Brain pericyte (primary cell): ENCODE results near the gene C1orf210.

Experiments used
- DNase-seq: peaks from one replicate; pipeline ENCODE4 v3.0.0-alpha.2; 2012; ENCODE audit warnings: low read depth, low spot score

C1orf210 gene

GRCh38 chr1:43312663-43313515 is 27.5 kb upstream of the C1orf210 start:
- DNase-seq = no peak

GRCh38 chr1:43312212-43312623 is 26.8 kb upstream of the C1orf210 start:
- DNase-seq = no peak

- DNase-seq = no peak
Measured at GRCh38 chr1:43311521-43311920, 26.1 kb upstream of the C1orf210 start.

GRCh38 chr1:43309405-43310025 is 24.1 kb upstream of the C1orf210 start:
- no peak for DNase-seq

GRCh38 chr1:43308635-43309404 is 23.4 kb upstream of the C1orf210 start:
- no peak for DNase-seq

GRCh38 chr1:43307458-43308158 is 22.2 kb upstream of the C1orf210 start:
- DNase-seq = no peak

GRCh38 chr1:43306688-43307457 is 21.5 kb upstream of the C1orf210 start:
- no peak for DNase-seq

GRCh38 chr1:43305926-43306687 is 20.7 kb upstream of the C1orf210 start:
- DNase-seq = no peak

GRCh38 chr1:43305461-43305860 is 20.1 kb upstream of the C1orf210 start:
- no peak for DNase-seq

- DNase-seq = no peak
Measured at GRCh38 chr1:43304771-43305300, 19.5 kb upstream of the C1orf210 start.

- no peak for DNase-seq
Measured at GRCh38 chr1:43304314-43304681, 18.9 kb upstream of the C1orf210 start.

- no peak for DNase-seq
Measured at GRCh38 chr1:43303471-43304313, 18.3 kb upstream of the C1orf210 start.

GRCh38 chr1:43302721-43303470 is 17.5 kb upstream of the C1orf210 start:
- no peak for DNase-seq

- no peak for DNase-seq
Measured at GRCh38 chr1:43302201-43302600, 16.8 kb upstream of the C1orf210 start.

- DNase-seq = no peak
Measured at GRCh38 chr1:43300378-43301094, 15.2 kb upstream of the C1orf210 start, which contains the start of gene TIE1. TIE1 (plus strand) TSS chr1:43300982; CDS start chr1:43301072, 90 bp downstream.

GRCh38 chr1:43299101-43299500 is 13.7 kb upstream of the C1orf210 start:
- no peak for DNase-seq

GRCh38 chr1:43298055-43298454 is 12.7 kb upstream of the C1orf210 start:
- no peak for DNase-seq

GRCh38 chr1:43296207-43296606 is 10.8 kb upstream of the C1orf210 start:
- no peak for DNase-seq
